ENCODE data around the gene SGSH.

Gene SGSH

GRCh38 chr17:80182118-80182844 is 37.9 kb downstream of the SGSH start:
- no peak for DNase-seq

DNA sequence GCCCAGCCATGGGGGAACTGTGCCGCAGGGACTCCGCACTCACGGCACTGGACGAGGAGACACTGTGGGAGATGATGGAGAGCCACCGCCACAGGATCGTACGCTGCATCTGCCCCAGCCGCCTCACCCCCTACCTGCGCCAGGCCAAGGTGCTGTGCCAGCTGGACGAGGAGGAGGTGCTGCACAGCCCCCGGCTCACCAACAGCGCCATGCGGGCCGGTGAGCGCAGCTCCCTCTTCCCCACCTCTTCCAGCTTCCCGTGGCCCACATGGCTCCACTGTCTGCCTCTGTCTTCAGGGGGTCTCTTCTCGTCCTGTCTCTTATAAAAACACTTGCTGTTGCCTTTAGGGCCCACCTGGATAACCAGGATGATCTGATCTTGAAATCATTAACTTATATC is 38.7 kb downstream of the SGSH start:
- DNase-seq: no peak

- no peak for DNase-seq
Measured at GRCh38 chr17:80180192-80180591, 39.9 kb downstream of the SGSH start.

DNA sequence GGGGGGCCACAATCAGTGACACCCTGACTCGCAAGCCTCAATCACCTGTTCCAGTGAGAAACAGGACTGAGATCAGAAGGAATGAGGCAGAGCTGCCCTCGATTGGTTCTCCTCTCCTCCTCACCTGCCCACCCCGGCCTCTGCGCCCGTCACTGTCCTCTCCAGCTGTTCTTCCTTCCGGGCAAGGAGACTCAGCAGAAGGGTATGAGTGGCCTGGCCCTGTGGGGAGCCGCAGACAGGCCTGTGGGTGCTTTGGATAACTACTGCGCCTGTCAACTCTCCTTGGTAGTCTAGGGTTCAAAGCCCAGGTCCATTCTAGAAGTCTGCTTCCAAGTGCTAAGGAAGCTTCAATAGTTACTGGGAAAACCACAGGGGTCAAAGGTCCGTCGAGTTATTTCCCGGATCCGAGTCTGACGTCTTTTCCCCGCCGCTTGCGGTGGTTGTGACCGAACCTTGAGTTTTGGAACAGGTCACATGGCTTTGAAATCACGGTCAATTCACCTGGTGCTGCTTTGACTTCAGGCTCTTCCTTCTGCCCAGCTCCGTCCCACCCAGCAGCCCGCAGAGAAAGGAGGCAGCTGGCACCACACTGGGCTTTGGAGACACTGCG is 42.0 kb downstream of the SGSH start:
- DNase-seq: no peak

GRCh38 chr17:80176757-80177156 is 43.4 kb downstream of the SGSH start:
- DNase-seq: no peak

GRCh38 chr17:80173916-80174315 is 46.2 kb downstream of the SGSH start:
- no peak for DNase-seq

GRCh38 chr17:80173126-80173525 is 47.0 kb downstream of the SGSH start:
- no peak for DNase-seq

GRCh38 chr17:80171681-80172080 is 48.5 kb downstream of the SGSH start:
- DNase-seq: no peak

GRCh38 chr17:80169784-80170500 is 50.2 kb downstream of the SGSH start, which contains the start of gene CARD14:
Gene CARD14, plus strand, starts transcription at chr17:80170030. Its CDS starts 11,409 bp downstream, at chr17:80181439.
- DNase-seq: no peak

GRCh38 chr17:80169107-80169506 is 51.0 kb downstream of the SGSH start:
- no peak for DNase-seq

GRCh38 chr17:80168371-80168770 is 51.8 kb downstream of the SGSH start:
- DNase-seq: peak; percentile 34

GRCh38 chr17:80166446-80166845 is 53.7 kb downstream of the SGSH start:
- DNase-seq: no peak

GRCh38 chr17:80164185-80164584 is 55.9 kb downstream of the SGSH start:
- peak; percentile 36 for DNase-seq

GRCh38 chr17:80163336-80163735 is 56.8 kb downstream of the SGSH start:
- DNase-seq: peak; percentile 94

DNA sequence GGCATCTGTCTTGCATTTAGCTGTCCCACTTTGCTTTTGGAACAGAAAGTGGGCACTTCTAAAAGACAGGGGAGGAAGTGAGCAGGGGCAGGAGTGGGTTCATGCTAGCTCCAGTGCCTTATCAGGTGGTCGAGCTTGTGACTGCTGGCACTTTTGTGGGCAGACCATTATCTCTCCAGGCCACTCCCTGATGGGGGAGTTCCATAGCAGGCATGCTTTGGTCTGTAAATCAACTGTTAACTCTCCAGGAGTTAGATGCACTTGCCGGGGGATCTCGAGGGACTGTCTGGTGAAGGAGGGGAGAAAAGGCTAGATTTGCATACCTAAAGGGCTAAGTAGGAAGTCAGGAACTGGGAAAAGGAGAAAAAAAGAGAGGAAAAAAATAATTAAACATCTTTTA is 59.6 kb downstream of the SGSH start:
- DNase-seq: peak; percentile 95
